ENCODE results near the gene VTN.

DNA sequence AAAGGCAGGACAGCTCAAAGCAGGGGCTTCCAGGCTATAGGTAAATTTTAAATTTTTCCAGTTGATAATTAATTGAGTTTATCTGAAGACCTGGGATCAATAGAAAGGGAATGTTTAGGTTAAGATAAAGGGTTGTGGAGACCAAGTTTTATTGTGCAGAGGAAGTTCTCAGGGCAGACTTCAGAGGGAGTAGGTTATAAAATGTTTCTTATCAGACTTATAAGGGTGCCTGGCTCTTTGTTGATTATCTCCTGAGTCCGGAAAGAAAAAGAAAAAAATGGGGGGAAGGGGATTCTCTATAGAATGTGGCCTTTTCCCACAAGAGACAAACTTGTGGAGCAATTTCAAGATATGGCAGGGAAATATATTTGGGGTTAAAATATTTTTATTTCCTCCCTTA, 20.0 kb upstream of the VTN start:
- TF ChIP-seq POLR2A (IDR thresholded peaks at IDR 0.05; ENCODE audit: low read depth, low read length) = no peak
- TF ChIP-seq TAF1 (IDR thresholded peaks at IDR 0.05; ENCODE audit: borderline replicate concordance, low read depth, low read length) = no peak
